ENCODE measurements around the gene ABTB2. TPM values are rescaled to one million over a fixed set of nuclear protein-coding genes. Genes with fewer than 3 reads are reported as not detected.

The ABTB2 gene
- polyA plus RNA-seq, 1 of the 3 experiments (the other 2 are of a cell fraction): 7.8 TPM

DNA sequence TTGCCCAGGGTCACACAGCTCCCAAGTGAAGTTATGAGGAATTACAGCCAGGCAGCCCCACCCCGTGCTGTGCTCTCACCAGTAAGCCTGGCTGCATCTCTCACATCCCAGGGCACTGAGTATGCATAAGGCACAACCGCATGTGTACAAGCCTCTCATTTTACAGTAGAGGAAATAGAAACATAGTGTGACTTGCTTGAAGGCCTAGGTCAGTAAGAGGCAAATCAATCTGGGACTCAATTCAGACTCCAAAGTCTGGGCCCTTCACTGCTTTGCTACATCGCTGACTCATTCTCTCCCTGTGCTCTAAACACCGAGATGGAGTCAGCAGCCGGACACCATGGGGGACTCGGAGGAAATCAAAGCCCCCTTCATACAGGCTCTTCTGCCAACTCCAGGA, 7.9 kb downstream of the ABTB2 start:
- Histone ChIP-seq H3F3A (replicated peaks; ENCODE audit: insufficient read depth) (peaks cover 4% of the 10 kb centered on the region), H3K79me2 (ENCODE audit: insufficient read depth) (no peaks in the 10 kb centered on the region), H3K4me1 (ENCODE audit: control insufficient read depth in 1 of 2, insufficient read depth in 2 of 2, low read depth in 1 of 2, low read length in 1 of 2) (peaks cover 31 to 39% of the 10 kb centered on the region in 2 experiments), H3K27ac (ENCODE audit: low read depth in 2 of 2, low read length in 1 of 2) (no peak overlapping the region), H3K9me2 (no peaks in the 10 kb centered on the region), H4K20me1 (ENCODE audit: insufficient read depth) (no peaks in the 10 kb centered on the region), H2AFZ (ENCODE audit: low read depth) (no peak overlapping the region), H3K9me3 (no peaks in the 10 kb centered on the region), H3K4me3 (ENCODE audit: low read depth in 2 of 2, low read length in 1 of 2) (no peak overlapping the region), H3K9ac (no peak overlapping the region), H3K4me2 (no peak overlapping the region), H3K36me3 (replicated peaks in 1 of 2; ENCODE audit: control insufficient read depth in 1 of 2, insufficient read depth in 2 of 2, low read length in 1 of 2) (no peaks in the 10 kb centered on the region), H3K27me3 (ENCODE audit: insufficient read depth) (no peaks in the 10 kb centered on the region)
- CTCF ChIA-PET: interaction anchor here (13.4 kb wide), 1 partner anchor 173 kb away, joined by 240 read pairs; no protein-coding TSS in a partner anchor
- no peak for DNase-seq
- 78% methylated on average over 6 of the region's 6 CpGs for WGBS (ENCODE audit: low lambda C conversion rate)
- TF ChIP-seq, protein P1, sequence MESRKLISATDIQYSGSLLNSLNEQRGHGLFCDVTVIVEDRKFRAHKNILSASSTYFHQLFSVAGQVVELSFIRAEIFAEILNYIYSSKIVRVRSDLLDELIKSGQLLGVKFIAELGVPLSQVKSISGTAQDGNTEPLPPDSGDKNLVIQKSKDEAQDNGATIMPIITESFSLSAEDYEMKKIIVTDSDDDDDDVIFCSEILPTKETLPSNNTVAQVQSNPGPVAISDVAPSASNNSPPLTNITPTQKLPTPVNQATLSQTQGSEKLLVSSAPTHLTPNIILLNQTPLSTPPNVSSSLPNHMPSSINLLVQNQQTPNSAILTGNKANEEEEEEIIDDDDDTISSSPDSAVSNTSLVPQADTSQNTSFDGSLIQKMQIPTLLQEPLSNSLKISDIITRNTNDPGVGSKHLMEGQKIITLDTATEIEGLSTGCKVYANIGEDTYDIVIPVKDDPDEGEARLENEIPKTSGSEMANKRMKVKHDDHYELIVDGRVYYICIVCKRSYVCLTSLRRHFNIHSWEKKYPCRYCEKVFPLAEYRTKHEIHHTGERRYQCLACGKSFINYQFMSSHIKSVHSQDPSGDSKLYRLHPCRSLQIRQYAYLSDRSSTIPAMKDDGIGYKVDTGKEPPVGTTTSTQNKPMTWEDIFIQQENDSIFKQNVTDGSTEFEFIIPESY (IDR thresholded peaks at IDR 0.05; ENCODE audit: borderline replicate concordance, low read depth): no peak
- TF ChIP-seq NFIC (IDR thresholded peaks at IDR 0.05; ENCODE audit: borderline replicate concordance): no peak
- peak; percentile 3; the same call in 1 of the 2 replicates for TF ChIP-seq FOSL2 (IDR thresholded peaks at IDR 0.05; ENCODE audit: borderline replicate concordance, low read depth)
- POLR2A ChIA-PET: no interaction called here

DNA sequence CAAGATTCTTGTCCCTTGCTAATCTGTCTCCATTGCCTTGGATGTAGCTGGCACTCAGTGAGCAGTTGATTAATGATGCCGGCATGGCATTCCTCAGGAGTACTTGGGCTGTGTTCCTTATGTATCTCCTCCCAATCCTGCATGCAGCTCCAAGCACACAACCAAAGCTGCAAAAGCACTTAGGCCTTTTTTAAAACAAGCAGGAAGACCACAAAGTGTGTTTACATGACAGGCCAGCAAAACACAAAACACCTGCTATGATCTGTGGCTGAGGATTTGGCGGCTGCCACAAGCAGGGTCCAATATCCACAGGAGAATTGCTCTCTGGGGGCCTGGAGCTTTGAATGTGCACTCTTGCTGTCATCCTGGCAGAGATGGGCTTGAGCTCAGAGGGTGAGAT, 8.9 kb downstream of the ABTB2 start:
- 93% methylated on average over 2 of the region's 2 CpGs for WGBS (ENCODE audit: low lambda C conversion rate)
- no peaks in the 10 kb centered on the region for H3K79me2 ChIP-seq (ENCODE audit: insufficient read depth)
- no peak overlapping the region for H3K4me3 ChIP-seq (ENCODE audit: low read depth in 2 of 2, low read length in 1 of 2)
- DNase-seq: no peak
- no peaks in the 10 kb centered on the region for H3K27me3 ChIP-seq (ENCODE audit: insufficient read depth)
- peaks cover 35 to 40% of the 10 kb centered on the region in 2 experiments for H3K4me1 ChIP-seq (ENCODE audit: control insufficient read depth in 1 of 2, insufficient read depth in 2 of 2, low read depth in 1 of 2, low read length in 1 of 2)
- no peaks in the 10 kb centered on the region for H3K9me2 ChIP-seq
- H3K27ac ChIP-seq (ENCODE audit: low read depth in 2 of 2, low read length in 1 of 2): no peak overlapping the region
- H3K9me3 ChIP-seq: no peaks in the 10 kb centered on the region
- ChIA-PET POLR2A (no interaction called here), CTCF (interaction anchor here (0.8 to 13.4 kb wide), 4 partner anchors 10 to 172 kb away, joined by 3 to 240 read pairs (median 4); no protein-coding TSS in a partner anchor)
- H3K36me3 ChIP-seq (replicated peaks in 1 of 2; ENCODE audit: control insufficient read depth in 1 of 2, insufficient read depth in 2 of 2, low read length in 1 of 2): no peaks in the 10 kb centered on the region
- TF ChIP-seq GABPA (IDR thresholded peaks at IDR 0.05; ENCODE audit: low read depth): no peak
- TF ChIP-seq, protein P2, sequence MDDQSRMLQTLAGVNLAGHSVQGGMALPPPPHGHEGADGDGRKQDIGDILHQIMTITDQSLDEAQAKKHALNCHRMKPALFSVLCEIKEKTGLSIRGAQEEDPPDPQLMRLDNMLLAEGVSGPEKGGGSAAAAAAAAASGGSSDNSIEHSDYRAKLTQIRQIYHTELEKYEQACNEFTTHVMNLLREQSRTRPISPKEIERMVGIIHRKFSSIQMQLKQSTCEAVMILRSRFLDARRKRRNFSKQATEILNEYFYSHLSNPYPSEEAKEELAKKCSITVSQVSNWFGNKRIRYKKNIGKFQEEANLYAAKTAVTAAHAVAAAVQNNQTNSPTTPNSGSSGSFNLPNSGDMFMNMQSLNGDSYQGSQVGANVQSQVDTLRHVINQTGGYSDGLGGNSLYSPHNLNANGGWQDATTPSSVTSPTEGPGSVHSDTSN (IDR thresholded peaks at IDR 0.05): peak; percentile 35
- peak; percentile 21; the same call in 1 of the 2 replicates for TF ChIP-seq TCF12 (IDR thresholded peaks at IDR 0.05)
- H3K9ac ChIP-seq: no peak overlapping the region
- no peak overlapping the region for H3K4me2 ChIP-seq
- no peaks in the 10 kb centered on the region for H4K20me1 ChIP-seq (ENCODE audit: insufficient read depth)
- H2AFZ ChIP-seq (ENCODE audit: low read depth): no peak overlapping the region
- peaks cover 8% of the 10 kb centered on the region for H3F3A ChIP-seq (replicated peaks; ENCODE audit: insufficient read depth)

DNA sequence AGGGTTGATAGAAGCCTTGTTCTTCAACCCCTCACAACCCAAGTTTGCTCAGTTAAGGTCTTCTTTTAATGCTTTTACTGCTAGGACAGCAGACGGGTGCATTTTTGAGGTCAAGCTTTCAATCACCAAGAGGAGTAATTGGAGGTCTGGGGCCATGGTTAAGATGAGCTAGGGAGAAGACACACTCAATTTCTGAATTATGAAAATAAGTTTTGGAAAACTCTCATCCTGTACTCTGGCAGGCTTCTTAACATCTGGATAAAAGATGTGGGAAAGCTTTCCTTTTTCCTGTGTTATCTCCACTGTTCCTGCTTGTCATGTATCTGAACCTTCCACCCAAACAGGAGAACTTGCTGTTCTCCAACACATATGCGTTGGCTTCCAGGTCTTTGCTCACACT, 9.7 kb downstream of the ABTB2 start:
- no peaks in the 10 kb centered on the region for H3K27me3 ChIP-seq (ENCODE audit: insufficient read depth)
- no peak overlapping the region for H3K27ac ChIP-seq (ENCODE audit: low read depth in 2 of 2, low read length in 1 of 2)
- no peak for DNase-seq
- H2AFZ ChIP-seq (ENCODE audit: low read depth): no peak overlapping the region
- H3K79me2 ChIP-seq (ENCODE audit: insufficient read depth): no peaks in the 10 kb centered on the region
- H3F3A ChIP-seq (replicated peaks; ENCODE audit: insufficient read depth): peaks cover 8% of the 10 kb centered on the region
- no peak overlapping the region for H3K9ac ChIP-seq
- H3K9me3 ChIP-seq: no peaks in the 10 kb centered on the region
- H3K36me3 ChIP-seq (replicated peaks in 1 of 2; ENCODE audit: control insufficient read depth in 1 of 2, insufficient read depth in 2 of 2, low read length in 1 of 2): no peaks in the 10 kb centered on the region
- no peak overlapping the region for H3K4me2 ChIP-seq
- TF ChIP-seq TCF12 (IDR thresholded peaks at IDR 0.05): no peak
- TF ChIP-seq, protein P3, sequence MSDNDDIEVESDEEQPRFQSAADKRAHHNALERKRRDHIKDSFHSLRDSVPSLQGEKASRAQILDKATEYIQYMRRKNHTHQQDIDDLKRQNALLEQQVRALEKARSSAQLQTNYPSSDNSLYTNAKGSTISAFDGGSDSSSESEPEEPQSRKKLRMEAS (IDR thresholded peaks at IDR 0.05; ENCODE audit: low read depth): no peak
- no peak for TF ChIP-seq RCOR1 (IDR thresholded peaks at IDR 0.05; ENCODE audit: low read length)
- TF ChIP-seq, protein P4, sequence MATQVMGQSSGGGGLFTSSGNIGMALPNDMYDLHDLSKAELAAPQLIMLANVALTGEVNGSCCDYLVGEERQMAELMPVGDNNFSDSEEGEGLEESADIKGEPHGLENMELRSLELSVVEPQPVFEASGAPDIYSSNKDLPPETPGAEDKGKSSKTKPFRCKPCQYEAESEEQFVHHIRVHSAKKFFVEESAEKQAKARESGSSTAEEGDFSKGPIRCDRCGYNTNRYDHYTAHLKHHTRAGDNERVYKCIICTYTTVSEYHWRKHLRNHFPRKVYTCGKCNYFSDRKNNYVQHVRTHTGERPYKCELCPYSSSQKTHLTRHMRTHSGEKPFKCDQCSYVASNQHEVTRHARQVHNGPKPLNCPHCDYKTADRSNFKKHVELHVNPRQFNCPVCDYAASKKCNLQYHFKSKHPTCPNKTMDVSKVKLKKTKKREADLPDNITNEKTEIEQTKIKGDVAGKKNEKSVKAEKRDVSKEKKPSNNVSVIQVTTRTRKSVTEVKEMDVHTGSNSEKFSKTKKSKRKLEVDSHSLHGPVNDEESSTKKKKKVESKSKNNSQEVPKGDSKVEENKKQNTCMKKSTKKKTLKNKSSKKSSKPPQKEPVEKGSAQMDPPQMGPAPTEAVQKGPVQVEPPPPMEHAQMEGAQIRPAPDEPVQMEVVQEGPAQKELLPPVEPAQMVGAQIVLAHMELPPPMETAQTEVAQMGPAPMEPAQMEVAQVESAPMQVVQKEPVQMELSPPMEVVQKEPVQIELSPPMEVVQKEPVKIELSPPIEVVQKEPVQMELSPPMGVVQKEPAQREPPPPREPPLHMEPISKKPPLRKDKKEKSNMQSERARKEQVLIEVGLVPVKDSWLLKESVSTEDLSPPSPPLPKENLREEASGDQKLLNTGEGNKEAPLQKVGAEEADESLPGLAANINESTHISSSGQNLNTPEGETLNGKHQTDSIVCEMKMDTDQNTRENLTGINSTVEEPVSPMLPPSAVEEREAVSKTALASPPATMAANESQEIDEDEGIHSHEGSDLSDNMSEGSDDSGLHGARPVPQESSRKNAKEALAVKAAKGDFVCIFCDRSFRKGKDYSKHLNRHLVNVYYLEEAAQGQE (IDR thresholded peaks at IDR 0.05; ENCODE audit: low read depth, low read length): no peak
- TF ChIP-seq SMC3 (IDR thresholded peaks at IDR 0.05; ENCODE audit: low read depth, low read length): no peak
- TF ChIP-seq FOXJ3 (CRISPR knock-in tag; IDR thresholded peaks at IDR 0.05): no peak
- no peak for TF ChIP-seq ELF1 (IDR thresholded peaks at IDR 0.05)
- no peak for TF ChIP-seq NRF1 (IDR thresholded peaks at IDR 0.05; ENCODE audit: low read depth, low read length)
- TF ChIP-seq POLR2AphosphoS5 (IDR thresholded peaks at IDR 0.05; ENCODE audit: low read depth, low read length): no peak
- TF ChIP-seq GABPA (IDR thresholded peaks at IDR 0.05; ENCODE audit: low read depth): no peak
- no peak for TF ChIP-seq RAD21 (IDR thresholded peaks at IDR 0.05; ENCODE audit: low read length)
- POLR2A ChIA-PET: no interaction called here
- peaks cover 43 to 46% of the 10 kb centered on the region in 2 experiments for H3K4me1 ChIP-seq (ENCODE audit: control insufficient read depth in 1 of 2, insufficient read depth in 2 of 2, low read depth in 1 of 2, low read length in 1 of 2)
- no peak overlapping the region for H3K4me3 ChIP-seq (ENCODE audit: low read depth in 2 of 2, low read length in 1 of 2)
- no peaks in the 10 kb centered on the region for H4K20me1 ChIP-seq (ENCODE audit: insufficient read depth)
- 90% methylated on average over 2 of the region's 2 CpGs for WGBS (ENCODE audit: low lambda C conversion rate)
- CTCF ChIA-PET: interaction anchor here (0.9 to 13.4 kb wide), 6 partner anchors 9 to 171 kb away, joined by 3 to 240 read pairs (median 4); partner anchors contain the start of gene ABTB2
- H3K9me2 ChIP-seq: no peaks in the 10 kb centered on the region

Data from SK-N-SH (cell line).